Measurements from ENCODE around the gene ZNF385B.

GRCh38 chr2:179447839-179448447 lies 413.5 kb downstream of the ZNF385B start:
- TF ChIP-seq POLR2A (IDR thresholded peaks at IDR 0.05) = no peak
- TF ChIP-seq CTCF (IDR thresholded peaks at IDR 0.05 in 4 of 5, conservative IDR thresholded peaks at IDR 0.05 in 1 of 5) = no peak
